Cardiac muscle cell (in vitro differentiated cells and primary cell): ENCODE measurements around the gene DNAJC3. TPM values are rescaled to one million over a fixed set of nuclear protein-coding genes. Genes with fewer than 3 reads are reported as not detected.

Experiments
- DNase-seq, 2 donors: peaks; one replicate each; pipeline versions ENCODE4 v3.0.0 to v3.0.0-alpha.2; 2010 to 2017; ENCODE audit warnings: low read depth in 1 of 2, low spot score in 1 of 2
- H3K27ac ChIP-seq: fragments of 200-600 bp; sonication (generic); 2 replicates; pipeline ENCODE4 v1.5.1; 2016
- H3K27me3 ChIP-seq: fragments of 200-600 bp; sonication (generic); 2 replicates; pipeline ENCODE4 v1.6.0; 2016; ENCODE audit warnings: control low read depth
- H3K36me3 ChIP-seq: fragments of 200-600 bp; sonication (generic); 2 replicates; pipeline ENCODE4 v1.5.1; 2016; ENCODE audit warnings: control low read depth
- H3K4me1 ChIP-seq: fragments of 200-600 bp; sonication (generic); 2 replicates; pipeline ENCODE4 v1.8.1; 2017; ENCODE audit warnings: low read depth, mild to moderate bottlenecking, mixed run types
- H3K4me3 ChIP-seq: fragments of 200-600 bp; sonication (generic); 2 replicates; pipeline ENCODE4 v1.5.1; 2016; ENCODE audit warnings: mild to moderate bottlenecking
- H3K9me3 ChIP-seq: fragments of 200-600 bp; sonication (generic); 2 replicates; pipeline ENCODE4 v1.5.1; 2017; ENCODE audit warnings: low read depth, mild to moderate bottlenecking, control low read depth
- CTCF ChIP-seq: IDR thresholded peaks from 2 replicates; pipeline ENCODE4 v1.5.1; 2012; ENCODE audit warnings: low read depth, mild to moderate bottlenecking, low read length
- polyA plus RNA-seq: library from polyadenylated mRNA; unstranded; fragments of >200 nt; fragmentation: Nextera tagmentation; extraction: Ambion mirVana; gene quantifications from 2 replicates; pipeline ENCODE4 v1.2.1, GENCODE V29; 2016
- total RNA-seq: library from RNA; depleted of rRNA; stranded (reverse); fragments of >200 nt; gene quantifications from 2 replicates; pipeline ENCODE4 v1.2.3, GENCODE V29; 2016

The DNAJC3 gene
- total and polyA plus RNA-seq, 2 experiments from 2014 or later: 13.6 to 15.3 TPM

- Histone ChIP-seq H3K27me3 (no peaks in the 10 kb centered on the region), H3K27ac (no peak overlapping the region), H3K4me3 (no peak overlapping the region), H3K9me3 (no peaks in the 10 kb centered on the region), H3K36me3 (no peaks in the 10 kb centered on the region), H3K4me1 (no peaks in the 10 kb centered on the region)
- TF ChIP-seq CTCF: peak; percentile 90
- DNase-seq: peak; percentile 70 to 81
Measured at GRCh38 chr13:95834134-95834765, 157.3 kb downstream of the DNAJC3 start.

- H3K36me3 ChIP-seq: no peaks in the 10 kb centered on the region
- H3K4me1 ChIP-seq: no peaks in the 10 kb centered on the region
- no peak overlapping the region for H3K27ac ChIP-seq
- no peak for TF ChIP-seq CTCF
- H3K9me3 ChIP-seq: no peaks in the 10 kb centered on the region
- no peak overlapping the region for H3K4me3 ChIP-seq
- no peak for DNase-seq
- no peaks in the 10 kb centered on the region for H3K27me3 ChIP-seq
Measured at GRCh38 chr13:95841894-95842293, 165.0 kb downstream of the DNAJC3 start.

- Histone ChIP-seq H3K27me3 (no peaks in the 10 kb centered on the region), H3K4me3 (no peak overlapping the region), H3K27ac (no peak overlapping the region), H3K36me3 (no peaks in the 10 kb centered on the region), H3K9me3 (no peaks in the 10 kb centered on the region), H3K4me1 (no peaks in the 10 kb centered on the region)
- TF ChIP-seq CTCF: no peak
- DNase-seq: no peak
Measured at GRCh38 chr13:95842898-95843297, 166.0 kb downstream of the DNAJC3 start.

Other genes starting within 250 kb of the DNAJC3 start
- 0.66 TPM in 1 of 2 replicates, not detected in the other for gene CLDN10, start 124.4 kb upstream of the DNAJC3 start, total RNA-seq
- 0.16 and 2.1 TPM in 2 replicates for gene CLDN10, start 124.4 kb upstream of the DNAJC3 start, polyA plus RNA-seq
- gene DZIP1, start 32.4 kb upstream of the DNAJC3 start, total RNA-seq: 30.7 and 47.2 TPM in 2 replicates
- gene DZIP1, start 32.4 kb upstream of the DNAJC3 start, polyA plus RNA-seq: 6.4 and 8.9 TPM in 2 replicates